HG03460 (cell line): ENCODE measurements around the gene CEP164.
"Not testable (repeated sequence)": the region's sequence is repeated elsewhere in the genome, so short reads cannot be mapped to it uniquely, and the experiment has no call there.

ENCODE experiments used
- ATAC-seq: cut with Tn5 transposase; IDR thresholded peaks from one replicate; pipeline ENCODE4 v1.9.1; 2021; ENCODE audit not compliant: unreplicated experiment

Gene CEP164

GRCh38 chr11:117437041-117437790 is 109.6 kb downstream of the CEP164 start:
- ATAC-seq: no peak

GRCh38 chr11:117437791-117438130 is 110.1 kb downstream of the CEP164 start:
- ATAC-seq: no peak

- no peak for ATAC-seq
Observed at GRCh38 chr11:117438371-117439000, 110.8 kb downstream of the CEP164 start.

GRCh38 chr11:117439256-117439655 is 111.6 kb downstream of the CEP164 start:
- ATAC-seq: no peak

- no peak for ATAC-seq
Observed at GRCh38 chr11:117440258-117440657, 112.6 kb downstream of the CEP164 start.

- ATAC-seq: no peak
Observed at GRCh38 chr11:117441146-117441975, 113.7 kb downstream of the CEP164 start.

GRCh38 chr11:117442049-117442868 is 114.6 kb downstream of the CEP164 start:
- no peak for ATAC-seq

GRCh38 chr11:117442869-117443239 is 115.2 kb downstream of the CEP164 start:
- ATAC-seq: no peak

GRCh38 chr11:117443266-117444186 is 115.9 kb downstream of the CEP164 start:
- no peak for ATAC-seq

- ATAC-seq: no peak
Observed at GRCh38 chr11:117444256-117444655, 116.6 kb downstream of the CEP164 start.

GRCh38 chr11:117444711-117445658 is 117.3 kb downstream of the CEP164 start:
- ATAC-seq: no peak

- no peak for ATAC-seq
Observed at GRCh38 chr11:117449111-117449693, 121.5 kb downstream of the CEP164 start.

GRCh38 chr11:117453886-117454563 is 126.4 kb downstream of the CEP164 start:
- ATAC-seq: no peak

- no peak for ATAC-seq
Observed at GRCh38 chr11:117454564-117454917, 126.9 kb downstream of the CEP164 start.

- ATAC-seq: peak; percentile 74
Observed at GRCh38 chr11:117456027-117456720, 128.5 kb downstream of the CEP164 start.

- not testable (repeated sequence) for ATAC-seq
Observed at GRCh38 chr11:117456721-117457029, 129.0 kb downstream of the CEP164 start.

GRCh38 chr11:117457031-117457785 is 129.6 kb downstream of the CEP164 start:
- ATAC-seq: no peak
